Fibroblast of gingiva (primary cell): ENCODE data around the gene IKZF1.

Experiments used
- DNase-seq: peaks from one replicate; pipeline ENCODE4 v3.0.0-alpha.2; 2011; ENCODE audit warnings: low read depth

IKZF1 gene

GRCh38 chr7:50308532-50309385 is 4.2 kb downstream of the IKZF1 start:
- DNase-seq, result no peak

DNA sequence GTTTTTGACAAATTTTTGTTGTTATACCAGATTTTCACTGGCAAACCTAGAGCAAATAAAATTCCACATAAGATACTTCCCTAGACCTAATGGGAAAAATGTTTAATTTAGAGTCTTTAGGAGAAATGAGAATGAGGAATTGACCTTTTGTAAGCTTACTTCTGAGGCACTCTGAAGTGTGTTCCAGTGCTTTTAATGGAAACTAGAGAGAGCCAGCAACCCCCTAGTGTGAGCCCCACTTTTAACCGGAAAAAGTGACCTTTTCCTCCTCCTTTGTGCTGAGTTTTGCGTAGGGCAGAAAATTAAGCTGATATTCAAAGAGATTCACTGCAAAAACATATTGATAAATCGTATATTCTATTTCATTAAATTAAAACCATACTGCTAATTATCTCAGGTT is 5.2 kb downstream of the IKZF1 start:
- no peak for DNase-seq

GRCh38 chr7:50310361-50310760 is 5.8 kb downstream of the IKZF1 start:
- no peak for DNase-seq

GRCh38 chr7:50310956-50311355 is 6.4 kb downstream of the IKZF1 start:
- DNase-seq, result no peak

DNA sequence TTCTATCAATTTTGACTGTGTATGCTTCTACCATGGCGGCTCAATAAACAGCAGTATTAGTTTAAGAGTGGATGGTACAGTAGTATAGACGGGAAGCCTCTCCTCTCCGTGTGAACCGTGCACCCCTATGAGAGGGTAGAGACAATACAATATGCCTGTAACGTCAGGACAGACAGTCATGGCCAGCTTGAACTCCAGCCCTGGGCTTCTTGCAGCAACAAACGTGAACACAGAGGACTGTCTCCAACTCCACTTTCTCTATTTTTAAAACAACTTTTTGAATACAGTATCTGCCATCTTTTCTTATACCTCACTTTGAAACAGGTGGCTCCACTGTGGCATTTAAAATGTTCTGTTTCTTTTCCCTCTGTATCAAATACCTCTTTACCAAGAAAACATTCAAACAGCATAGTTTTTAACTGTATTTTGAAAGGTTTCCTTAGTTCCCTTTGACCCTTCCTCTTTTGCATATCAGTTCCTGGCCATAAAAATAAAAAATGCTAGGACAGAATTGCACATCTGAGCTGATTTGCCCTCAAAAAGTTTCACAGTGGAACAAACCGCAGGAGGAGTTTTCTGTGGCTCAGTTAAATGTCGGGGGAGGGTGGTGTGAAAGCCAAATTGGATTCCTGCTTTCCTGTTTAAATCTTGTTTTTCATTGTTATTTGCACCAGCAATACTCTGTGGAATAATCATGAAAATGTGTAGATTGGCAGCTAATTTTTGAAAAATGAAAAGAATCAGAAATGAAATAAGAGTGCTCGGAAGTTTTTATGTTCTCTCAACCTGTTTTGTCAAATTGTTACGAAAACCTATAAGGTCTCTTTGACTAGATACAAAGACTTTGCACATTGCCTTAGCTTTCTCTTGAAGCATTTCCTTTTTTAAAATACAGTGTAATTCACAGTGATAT is 8.0 kb downstream of the IKZF1 start:
- DNase-seq, result no peak

- DNase-seq, result no peak
These were observed 10.5 kb downstream of the IKZF1 start for GRCh38 chr7:50314836-50315592.

DNA sequence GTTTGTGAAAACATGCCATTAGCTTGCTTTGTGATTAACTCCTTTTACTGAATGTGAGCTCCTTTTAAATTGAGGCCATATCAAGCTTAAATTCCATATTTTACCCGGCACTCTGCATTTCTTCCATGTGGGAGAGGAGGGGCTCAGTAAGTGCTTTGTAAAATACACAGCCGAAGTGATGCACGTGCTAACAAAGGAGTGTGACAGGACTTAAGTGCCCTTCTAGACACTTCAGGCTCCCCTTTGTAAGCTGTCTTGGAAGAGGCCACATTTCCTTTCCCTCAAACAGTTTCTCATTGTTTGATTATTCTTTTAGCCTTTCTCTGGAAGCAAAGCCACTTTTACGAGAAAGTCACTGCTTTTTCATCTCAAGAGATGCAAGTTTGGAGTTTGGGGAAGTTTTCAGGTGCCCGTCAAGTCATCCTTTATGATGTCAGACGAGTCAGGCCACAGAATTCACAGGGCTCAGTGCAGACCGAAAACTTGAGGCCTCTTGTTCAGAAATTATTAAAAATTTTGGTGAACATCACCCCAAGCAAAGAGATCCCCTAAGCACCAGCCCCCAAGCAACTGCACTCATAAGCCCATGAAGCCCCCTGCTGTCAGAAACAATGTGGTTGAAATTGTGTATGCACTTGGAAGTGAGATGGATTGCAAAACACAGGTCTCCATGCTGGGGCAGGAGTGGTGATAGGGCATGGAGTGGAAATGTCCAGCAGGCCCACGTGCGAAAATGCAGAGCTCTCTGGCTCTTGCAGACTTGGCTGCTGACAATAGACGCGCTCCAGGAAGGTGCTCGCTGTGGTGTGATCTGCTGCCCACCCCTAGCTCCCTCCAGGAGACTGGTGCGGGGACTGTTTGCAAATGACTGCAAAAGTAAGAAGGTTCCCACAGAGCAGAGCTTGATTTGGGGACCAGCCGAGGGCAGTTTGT is 11.5 kb downstream of the IKZF1 start:
- DNase-seq, result no peak

DNA sequence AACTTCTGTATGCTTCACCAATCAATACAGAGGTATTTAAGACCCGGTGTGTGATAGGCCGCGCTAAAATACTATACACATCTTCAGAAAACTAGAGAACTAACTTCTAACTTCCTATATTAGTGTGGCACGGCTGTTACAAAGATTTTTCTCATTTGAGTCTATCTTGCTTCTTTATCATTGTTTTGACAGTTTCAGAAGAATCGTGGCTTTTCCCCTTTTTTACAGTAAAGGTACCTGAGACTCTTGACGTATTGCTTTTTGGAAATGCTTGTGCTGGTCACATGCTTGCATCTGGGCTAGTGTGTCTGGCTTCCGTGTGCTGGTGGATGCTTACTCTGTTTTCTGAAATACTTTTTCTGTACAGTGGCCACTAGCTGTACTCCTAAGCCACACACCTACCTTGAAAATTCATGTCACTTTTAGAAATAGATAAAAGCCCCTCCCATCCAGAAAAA is 12.7 kb downstream of the IKZF1 start:
- no peak for DNase-seq

DNA sequence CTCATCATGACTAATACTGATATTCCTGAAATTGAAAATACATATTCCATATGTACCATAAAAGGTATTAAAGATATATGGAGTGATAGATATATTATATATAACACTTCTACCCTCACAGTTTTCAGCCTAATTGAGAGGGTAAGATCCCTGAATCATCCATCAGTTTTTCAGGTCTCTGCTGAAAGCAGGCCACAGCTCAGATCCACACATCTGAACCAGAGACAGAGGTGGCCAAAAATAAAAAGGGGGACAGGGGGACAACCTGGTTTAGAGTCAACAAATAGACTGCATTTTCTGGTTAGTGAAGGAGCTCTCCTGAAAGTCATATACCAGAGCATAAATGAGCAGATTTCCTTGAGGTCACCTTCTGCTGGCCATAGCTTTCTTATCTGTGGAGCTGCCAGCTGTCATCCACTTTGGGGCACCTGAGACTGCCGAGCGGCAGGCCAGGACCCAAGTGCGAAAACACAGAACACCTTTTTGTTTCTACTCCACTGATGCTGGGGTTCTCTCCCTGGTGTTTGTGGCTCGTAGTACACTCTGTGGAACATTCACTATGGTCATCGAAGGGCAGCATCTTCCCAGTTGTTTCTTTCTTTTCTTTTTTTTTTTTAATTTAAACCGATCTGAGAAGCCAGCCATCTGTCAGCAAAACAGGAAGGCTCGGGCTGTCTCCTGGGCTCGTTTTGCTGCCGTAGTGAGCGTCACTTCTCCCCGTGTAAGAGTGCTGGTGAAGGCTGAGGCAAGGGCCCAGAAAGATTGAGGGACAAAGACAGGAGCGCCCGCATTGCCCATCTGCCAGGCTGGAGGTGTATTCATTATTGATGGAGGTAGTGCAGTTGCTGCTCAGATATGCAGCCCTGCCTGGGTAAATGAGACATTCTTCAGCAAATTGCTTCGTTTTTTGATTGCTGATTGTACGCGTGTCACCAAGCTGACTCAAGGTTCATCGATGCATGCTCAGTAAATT is 13.5 kb downstream of the IKZF1 start:
- DNase-seq, result no peak

DNA sequence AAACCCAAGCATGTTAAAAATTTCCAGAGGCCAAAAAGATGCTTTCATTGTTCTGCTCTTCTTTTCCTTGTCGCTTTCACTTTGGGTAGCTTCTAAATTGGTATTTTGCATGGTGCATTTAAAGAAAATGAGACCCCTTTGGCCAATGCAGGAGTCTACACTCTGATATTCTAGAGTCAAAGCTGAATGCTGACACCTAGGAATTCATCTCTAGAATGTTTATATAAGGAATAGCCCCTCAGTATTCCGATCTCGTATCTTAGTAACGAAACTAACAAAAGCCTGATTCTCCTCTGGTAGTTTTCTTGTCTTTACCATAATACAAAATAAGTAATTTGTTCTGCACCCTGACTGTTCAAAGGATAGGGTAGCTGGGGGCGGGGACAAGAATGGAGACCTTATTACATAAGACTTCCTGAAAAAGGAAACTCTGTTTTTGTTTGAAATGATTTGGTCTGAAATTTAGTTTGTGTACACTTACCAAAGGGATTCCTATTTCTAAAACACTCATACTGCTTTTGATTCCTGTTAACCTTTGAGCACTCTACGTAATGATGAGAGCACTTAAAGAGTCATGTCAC is 17.1 kb downstream of the IKZF1 start:
- DNase-seq, result no peak

DNA sequence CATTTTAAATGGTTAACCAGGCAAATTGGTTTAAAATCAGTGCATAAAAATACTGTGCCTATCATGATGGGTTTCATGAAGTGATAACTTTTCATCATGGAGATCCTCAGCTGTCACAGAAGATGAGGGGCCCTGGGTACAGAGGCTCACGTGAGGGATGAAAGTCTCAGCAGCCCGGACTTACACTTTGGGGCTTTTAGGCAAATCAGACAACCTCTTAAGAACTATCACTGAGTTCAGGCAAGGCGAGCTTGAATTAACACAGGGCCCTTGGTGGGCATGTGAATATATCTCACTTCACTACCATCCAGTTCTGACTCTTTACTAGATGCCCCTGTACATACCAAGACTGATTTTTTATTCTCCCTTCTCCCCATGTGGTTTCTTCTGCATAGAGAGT is 19.6 kb downstream of the IKZF1 start:
- DNase-seq, result no peak

DNA sequence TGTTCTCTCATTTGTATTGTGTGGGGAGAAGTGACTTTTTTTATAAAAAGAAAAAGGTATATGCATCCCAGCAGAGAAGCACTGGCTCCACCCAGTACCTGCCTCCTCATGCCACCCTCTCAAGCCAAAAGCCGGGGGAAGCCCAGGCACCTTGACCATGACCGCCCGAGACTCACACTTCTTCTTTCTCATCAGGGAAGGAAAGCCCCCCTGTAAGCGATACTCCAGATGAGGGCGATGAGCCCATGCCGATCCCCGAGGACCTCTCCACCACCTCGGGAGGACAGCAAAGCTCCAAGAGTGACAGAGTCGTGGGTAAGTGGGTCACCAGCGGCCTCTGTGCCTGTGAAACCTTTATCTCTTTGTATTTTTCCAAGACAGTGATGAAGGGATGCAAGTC is 22.9 kb downstream of the IKZF1 start:
- no peak for DNase-seq

DNA sequence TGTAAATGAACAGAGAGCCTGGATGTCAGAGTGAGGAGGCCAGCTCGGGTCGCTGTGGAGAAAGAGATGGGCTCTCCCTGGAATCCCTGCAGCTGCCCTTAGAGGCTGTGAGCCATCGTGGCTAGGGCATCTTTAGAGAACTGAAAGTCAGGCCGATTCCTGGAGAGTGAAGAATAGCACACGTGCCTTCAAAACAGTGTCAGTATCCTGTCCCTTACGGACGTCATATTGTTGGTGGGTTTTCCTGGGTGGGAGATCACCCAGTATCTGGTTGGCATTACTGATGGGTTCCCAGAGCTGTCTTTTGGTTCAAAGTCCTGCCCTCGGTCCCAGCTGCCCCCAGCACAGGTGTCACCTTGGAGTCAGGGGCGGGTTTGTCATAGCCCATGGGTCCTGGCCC is 25.3 kb downstream of the IKZF1 start:
- DNase-seq, result no peak

- DNase-seq, result no peak
These were observed 25.7 kb downstream of the IKZF1 start for GRCh38 chr7:50330254-50330653.

DNA sequence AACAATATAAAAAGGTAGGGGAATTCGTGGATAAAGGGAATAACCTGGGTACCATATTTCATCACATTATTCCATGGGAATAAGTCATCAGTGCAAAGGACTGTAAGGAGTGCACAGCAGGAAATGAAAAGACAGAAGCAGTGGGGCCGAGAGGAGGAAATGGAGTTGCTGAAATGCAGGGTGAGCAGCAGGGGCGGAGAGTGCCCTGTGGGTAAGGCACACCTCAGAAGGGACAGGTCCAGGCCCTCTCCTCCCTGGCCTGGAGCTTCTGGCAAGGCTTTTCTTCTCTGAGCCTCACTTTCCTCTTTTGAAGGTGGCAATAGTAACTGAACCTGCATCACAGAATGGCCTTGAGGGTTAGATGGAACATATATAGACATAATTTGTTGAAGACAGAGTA is 26.2 kb downstream of the IKZF1 start:
- no peak for DNase-seq

GRCh38 chr7:50331564-50332208 is 27.2 kb downstream of the IKZF1 start:
- DNase-seq, result no peak

DNA sequence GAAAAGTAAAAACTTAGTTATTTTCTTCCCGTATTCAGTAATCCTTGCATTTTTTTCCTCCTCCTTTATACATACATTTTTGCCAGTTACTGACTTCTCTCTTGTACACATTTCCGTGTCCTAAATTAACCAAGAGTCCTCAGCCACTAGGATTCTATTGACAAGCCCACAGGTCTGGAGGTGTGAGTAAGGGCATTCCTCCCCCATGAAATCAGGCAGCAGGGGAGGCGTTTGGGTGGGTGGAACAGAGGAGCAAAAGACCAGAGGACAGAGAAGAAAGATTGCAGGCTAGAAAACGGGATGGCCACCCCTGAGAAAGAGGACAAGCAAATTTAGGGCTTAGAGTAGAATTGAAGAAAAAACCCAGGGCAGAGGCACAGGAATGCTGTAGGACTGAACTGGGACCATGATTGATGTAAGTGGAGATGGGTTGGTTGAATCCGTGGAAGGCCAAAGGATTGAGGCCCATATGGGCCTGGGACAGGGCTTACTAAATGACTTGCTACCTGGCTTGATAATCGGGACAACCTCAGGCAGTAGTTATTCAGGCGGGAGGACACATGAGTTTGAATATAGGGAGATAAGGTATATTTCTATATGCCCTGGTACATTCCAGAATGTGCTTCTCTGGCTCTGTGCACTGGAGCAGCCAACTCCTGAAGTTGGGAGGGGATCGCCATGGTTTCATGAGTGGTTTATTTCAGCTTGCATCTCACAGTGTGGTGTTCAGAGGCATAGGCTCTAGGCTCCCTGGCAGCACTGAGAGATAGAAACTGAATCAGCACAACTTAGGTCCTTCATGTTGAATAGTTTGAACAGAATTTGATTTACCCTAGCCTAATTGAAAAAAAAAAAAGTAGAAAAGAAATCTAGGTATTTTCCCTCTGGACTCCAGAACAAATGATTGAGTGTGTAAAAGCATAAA is 28.0 kb downstream of the IKZF1 start:
- DNase-seq, result no peak

DNA sequence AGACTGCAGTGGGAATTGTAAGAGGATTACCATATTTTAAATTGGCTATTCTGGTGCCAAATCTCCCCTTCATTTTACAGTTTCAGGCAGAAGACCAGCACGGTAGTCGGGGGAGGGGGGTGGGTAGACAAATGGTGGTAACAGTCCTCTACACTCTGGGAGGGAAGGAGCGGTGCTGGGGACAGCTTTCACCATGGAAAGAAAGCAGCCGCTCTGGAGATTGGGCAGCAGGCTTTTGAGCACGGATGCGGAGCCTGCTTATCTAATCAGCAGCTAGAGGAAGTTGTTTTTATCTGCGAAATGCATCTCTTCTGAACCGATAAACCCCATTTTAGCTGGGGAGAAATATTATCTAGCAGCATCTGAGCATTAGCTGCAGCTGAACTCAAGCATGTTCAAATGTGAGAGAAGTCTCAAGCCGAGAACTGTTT is 28.7 kb downstream of the IKZF1 start:
- no peak for DNase-seq
